Type B pancreatic cell (in vitro differentiated cells): Measurements from ENCODE around the gene SLC3A2. TPM values are rescaled to one million over a fixed set of nuclear protein-coding genes. Genes with fewer than 3 reads are reported as not detected.

ENCODE experiments used
- DNase-seq: peaks from one replicate; pipeline ENCODE4 v3.0.0; 2021; ENCODE audit warnings: mixed read lengths; ENCODE audit not compliant: unreplicated experiment; ENCODE audit errors: extremely low spot score
- H3K27ac Mint-ChIP-seq: 2 replicates; pipeline ENCODE4 v1.8.0; 2021; ENCODE audit warnings: mild to moderate bottlenecking, mixed read lengths
- H3K27me3 Mint-ChIP-seq: 2 replicates; pipeline ENCODE4 v1.8.0; 2021; ENCODE audit warnings: mixed read lengths
- H3K36me3 Mint-ChIP-seq: 2 replicates; pipeline ENCODE4 v1.8.0; 2021; ENCODE audit warnings: mixed read lengths
- H3K4me1 Mint-ChIP-seq: one replicate; pipeline ENCODE4 v1.8.0; 2021; ENCODE audit warnings: mixed read lengths; ENCODE audit not compliant: unreplicated experiment
- H3K4me3 Mint-ChIP-seq: 2 replicates; pipeline ENCODE4 v1.8.0; 2021; ENCODE audit warnings: mild to moderate bottlenecking, mixed read lengths
- H3K9me3 Mint-ChIP-seq: 2 replicates; pipeline ENCODE4 v1.8.0; 2021; ENCODE audit warnings: mixed read lengths
- total RNA-seq: library from RNA; stranded (reverse); gene quantifications from 2 replicates; pipeline ENCODE4 v1.2.1, GENCODE V29; 2021; ENCODE audit warnings: low replicate concordance
- TF ChIP-seq, protein P1 (sequence below): fragments of 200-600 bp; sonication (generic); conservative IDR thresholded peaks from 2 replicates; pipeline ENCODE4 v1.5.0; 2021; ENCODE audit warnings: antibody characterized with exemption, mild to moderate bottlenecking

Gene SLC3A2
- total RNA-seq, 1 donor from 2014 or later, result 190 TPM

DNA sequence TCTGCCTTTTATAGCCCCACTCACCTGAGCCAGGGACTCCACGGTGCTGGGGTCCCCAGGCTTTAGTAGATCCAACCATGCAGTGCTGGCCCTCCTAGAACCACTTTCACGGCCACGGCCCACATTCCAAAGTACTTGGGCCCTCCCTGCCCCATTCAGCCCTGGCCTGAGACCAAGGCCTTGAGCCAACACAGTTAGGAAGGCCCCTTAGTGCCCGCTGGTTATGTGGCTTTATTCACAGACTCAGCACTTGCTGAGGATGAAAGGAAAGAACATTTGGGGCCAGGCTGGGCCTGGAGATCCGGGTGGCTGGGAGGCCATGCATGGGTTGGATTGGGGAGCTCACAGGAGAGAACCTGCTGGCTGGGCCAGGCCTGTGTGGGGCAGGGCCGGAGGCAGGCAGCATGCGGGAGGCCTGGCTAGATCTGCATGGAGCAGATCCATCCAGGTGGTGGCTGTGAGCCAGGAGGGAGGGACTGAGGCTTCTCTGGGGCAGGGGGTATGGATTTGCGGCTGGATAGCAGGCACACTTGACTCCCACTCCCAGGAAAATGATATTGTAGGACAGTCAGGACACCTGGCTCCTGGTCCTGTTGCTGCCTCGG lies 27.9 kb downstream of the SLC3A2 start:
- H3K4me3 Mint-ChIP-seq, result no peak overlapping the region

GRCh38 chr11:62909107-62909894 lies 28.6 kb downstream of the SLC3A2 start:
- Mint-ChIP-seq H3K4me3 (no peak overlapping the region), H3K27ac (no peak overlapping the region), H3K9me3 (no peaks in the 10 kb centered on the region), H3K27me3 (peaks cover 7% of the 10 kb centered on the region), H3K36me3 (no peaks in the 10 kb centered on the region), H3K4me1 (peaks cover 11% of the 10 kb centered on the region)
- TF ChIP-seq, protein P1, sequence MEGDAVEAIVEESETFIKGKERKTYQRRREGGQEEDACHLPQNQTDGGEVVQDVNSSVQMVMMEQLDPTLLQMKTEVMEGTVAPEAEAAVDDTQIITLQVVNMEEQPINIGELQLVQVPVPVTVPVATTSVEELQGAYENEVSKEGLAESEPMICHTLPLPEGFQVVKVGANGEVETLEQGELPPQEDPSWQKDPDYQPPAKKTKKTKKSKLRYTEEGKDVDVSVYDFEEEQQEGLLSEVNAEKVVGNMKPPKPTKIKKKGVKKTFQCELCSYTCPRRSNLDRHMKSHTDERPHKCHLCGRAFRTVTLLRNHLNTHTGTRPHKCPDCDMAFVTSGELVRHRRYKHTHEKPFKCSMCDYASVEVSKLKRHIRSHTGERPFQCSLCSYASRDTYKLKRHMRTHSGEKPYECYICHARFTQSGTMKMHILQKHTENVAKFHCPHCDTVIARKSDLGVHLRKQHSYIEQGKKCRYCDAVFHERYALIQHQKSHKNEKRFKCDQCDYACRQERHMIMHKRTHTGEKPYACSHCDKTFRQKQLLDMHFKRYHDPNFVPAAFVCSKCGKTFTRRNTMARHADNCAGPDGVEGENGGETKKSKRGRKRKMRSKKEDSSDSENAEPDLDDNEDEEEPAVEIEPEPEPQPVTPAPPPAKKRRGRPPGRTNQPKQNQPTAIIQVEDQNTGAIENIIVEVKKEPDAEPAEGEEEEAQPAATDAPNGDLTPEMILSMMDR, result peak; percentile 78
- no peak for DNase-seq

More for the DNA sequence above, 27.9 kb downstream of the SLC3A2 start:
- Mint-ChIP-seq H3K27me3 (peaks cover 7% of the 10 kb centered on the region), H3K4me1 (peaks cover 11% of the 10 kb centered on the region), H3K36me3 (no peaks in the 10 kb centered on the region), H3K9me3 (no peaks in the 10 kb centered on the region), H3K27ac (no peak overlapping the region)
- TF ChIP-seq, protein P1, result no peak
- DNase-seq, result no peak

- Mint-ChIP-seq H3K36me3 (no peaks in the 10 kb centered on the region), H3K4me1 (peaks cover 11% of the 10 kb centered on the region), H3K27ac (no peak overlapping the region), H3K9me3 (no peaks in the 10 kb centered on the region), H3K4me3 (no peak overlapping the region), H3K27me3 (peaks cover 4% of the 10 kb centered on the region)
- TF ChIP-seq, protein P1, result no peak
- DNase-seq, result no peak
Observed at GRCh38 chr11:62910141-62910882, 29.6 kb downstream of the SLC3A2 start.

DNA sequence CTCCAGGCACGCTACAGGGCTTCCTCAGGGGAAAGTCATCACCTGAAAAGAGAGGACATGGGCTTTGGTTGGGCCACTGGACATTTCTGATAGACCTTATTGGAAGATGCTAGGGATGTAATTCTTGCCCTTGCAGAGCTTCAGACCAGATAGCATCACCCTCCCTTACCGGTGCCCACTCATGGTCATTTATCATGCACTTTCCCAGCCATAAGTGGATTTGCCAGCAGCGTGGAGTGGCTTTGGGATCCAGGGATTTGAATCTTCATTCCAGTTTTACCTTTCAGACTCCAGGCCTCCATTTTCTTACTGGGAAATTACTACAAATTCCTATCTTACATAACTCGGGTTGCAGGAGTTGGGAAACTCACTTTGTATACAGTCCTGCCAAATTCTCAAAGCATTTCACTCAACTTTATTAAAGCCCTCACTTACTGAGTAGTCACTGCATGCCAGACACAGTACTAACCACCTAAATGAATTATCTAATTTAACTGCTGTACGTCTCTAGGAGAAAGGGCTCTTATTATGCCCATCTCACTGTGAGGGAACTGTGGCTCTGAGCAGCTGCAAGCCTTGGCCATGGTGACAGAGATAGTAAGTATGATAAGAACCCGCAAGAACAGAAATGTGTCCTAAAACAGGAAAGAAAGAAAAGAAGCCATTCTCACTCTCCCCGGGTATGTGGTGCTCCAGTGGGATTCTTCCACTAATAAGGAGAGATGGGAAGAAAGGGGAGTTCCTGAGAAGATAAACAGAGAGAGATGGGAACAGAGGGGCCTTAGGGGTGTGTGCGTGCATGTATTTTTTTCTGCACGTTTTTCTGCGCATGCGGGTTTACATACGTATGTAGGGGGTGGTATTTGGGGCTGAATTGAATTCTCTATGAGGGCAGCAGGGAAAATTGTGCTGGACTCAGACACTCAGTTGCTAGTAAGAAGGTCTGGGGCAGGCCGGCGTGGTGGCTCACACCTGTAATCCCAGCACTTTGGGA lies 30.7 kb downstream of the SLC3A2 start:
- H3K36me3 Mint-ChIP-seq, result no peaks in the 10 kb centered on the region
- TF ChIP-seq, protein P1, result no peak
- no peak for DNase-seq
- H3K27me3 Mint-ChIP-seq, result no peaks in the 10 kb centered on the region
- H3K4me1 Mint-ChIP-seq, result peaks cover 7% of the 10 kb centered on the region
- no peaks in the 10 kb centered on the region for H3K9me3 Mint-ChIP-seq
- H3K4me3 Mint-ChIP-seq, result no peak overlapping the region
- peak overlapping the region; percentile 10 for H3K27ac Mint-ChIP-seq

DNA sequence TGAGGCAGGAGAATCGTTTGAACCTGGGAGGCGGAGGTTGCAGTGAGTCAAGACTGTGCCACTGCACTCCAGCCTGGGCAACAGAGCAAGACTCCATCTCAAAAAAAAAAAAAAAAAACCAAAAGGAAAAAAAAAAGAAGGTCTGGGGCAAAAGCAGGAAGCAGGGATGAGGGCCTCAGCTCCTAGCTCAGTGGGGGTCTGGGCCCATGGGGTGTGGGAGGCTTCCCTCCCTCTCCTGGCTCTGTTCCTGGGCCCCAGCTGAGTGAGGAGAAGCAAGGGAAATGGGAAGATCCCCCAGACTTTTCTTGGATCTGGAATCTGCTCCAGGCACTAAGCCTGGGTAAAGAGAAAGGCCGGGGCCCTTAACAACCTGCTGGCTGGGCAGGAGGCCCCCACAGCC lies 31.6 kb downstream of the SLC3A2 start:
- no peaks in the 10 kb centered on the region for H3K27me3 Mint-ChIP-seq
- H3K36me3 Mint-ChIP-seq, result no peaks in the 10 kb centered on the region
- no peak overlapping the region for H3K27ac Mint-ChIP-seq
- no peak for DNase-seq
- TF ChIP-seq, protein P1, result no peak
- no peak overlapping the region for H3K4me3 Mint-ChIP-seq
- no peaks in the 10 kb centered on the region for H3K9me3 Mint-ChIP-seq
- H3K4me1 Mint-ChIP-seq, result peaks cover 7% of the 10 kb centered on the region
